Tibial nerve (tissue), 4 donors: ENCODE measurements around the gene CFDP1.

Experiments
- CTCF ChIP-seq, 5 experiments: fragments of 200-600 bp in 3 of 5; fragments of 450-650 bp in 2 of 5; sonication (generic) in 3 of 5; IDR thresholded peaks; one replicate each; pipeline ENCODE4 v1.5.1; 2016 to 2019; ENCODE audit warnings: antibody characterized with exemption in 5 of 5, mild to moderate bottlenecking in 3 of 5, moderate library complexity in 2 of 5
- EP300 ChIP-seq, 2 donors: sonication (generic); formaldehyde crosslinking; IDR thresholded peaks; one replicate each; pipeline ENCODE4 v1.6.1; 2017; ENCODE audit warnings: antibody characterized with exemption in 2 of 2, mild to moderate bottlenecking in 1 of 2
- POLR2A ChIP-seq, 2 donors: fragments of 450-650 bp; IDR thresholded peaks; one replicate each; pipeline ENCODE4 v1.6.1; 2017; ENCODE audit warnings: antibody characterized with exemption in 2 of 2, mild to moderate bottlenecking in 2 of 2, moderate library complexity in 2 of 2

GRCh38 chr16:75394941-75395340 lies 38.4 kb downstream of the CFDP1 start:
- TF ChIP-seq CTCF (IDR thresholded peaks at IDR 0.05) (no peak), POLR2A (IDR thresholded peaks at IDR 0.05) (no peak), EP300 (IDR thresholded peaks at IDR 0.05) (no peak)
